ENCODE results near the gene KLK2.

Gene KLK2

DNA sequence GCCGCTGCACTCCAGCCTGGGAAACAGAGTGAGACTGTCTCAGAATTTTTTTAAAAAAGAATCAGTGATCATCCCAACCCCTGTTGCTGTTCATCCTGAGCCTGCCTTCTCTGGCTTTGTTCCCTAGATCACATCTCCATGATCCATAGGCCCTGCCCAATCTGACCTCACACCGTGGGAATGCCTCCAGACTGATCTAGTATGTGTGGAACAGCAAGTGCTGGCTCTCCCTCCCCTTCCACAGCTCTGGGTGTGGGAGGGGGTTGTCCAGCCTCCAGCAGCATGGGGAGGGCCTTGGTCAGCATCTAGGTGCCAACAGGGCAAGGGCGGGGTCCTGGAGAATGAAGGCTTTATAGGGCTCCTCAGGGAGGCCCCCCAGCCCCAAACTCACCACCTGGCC is at the start of gene KLK2:
Gene KLK2, plus strand, starts transcription at position 384 of the 400 bp plus-strand sequence. CDS start 35 bp downstream, outside the sequence.
- no peak for FAIRE-seq

- no peak for FAIRE-seq
Measured at GRCh38 chr19:50826492-50827240, 46.6 kb upstream of the KLK2 start.

DNA sequence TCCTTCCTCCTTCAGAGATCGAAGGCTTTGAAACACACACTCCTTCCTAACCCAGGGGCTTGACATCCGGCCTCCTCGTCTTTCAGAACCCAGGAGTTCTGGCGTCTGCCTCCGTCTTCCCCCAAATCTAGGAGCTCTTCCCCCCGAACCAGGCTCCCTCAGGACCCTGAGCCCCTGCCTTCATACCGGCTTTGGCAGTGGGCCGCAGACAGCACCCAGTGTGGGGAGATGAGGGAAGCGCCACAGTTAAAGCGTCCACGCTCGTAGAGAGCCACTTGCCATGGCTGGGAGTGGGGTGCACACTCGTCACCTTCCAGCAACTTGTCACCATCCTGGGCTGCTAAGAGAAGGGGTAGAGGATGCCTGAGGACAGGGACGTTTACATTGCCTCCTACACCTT is 45.8 kb upstream of the KLK2 start:
- FAIRE-seq = no peak

DNA sequence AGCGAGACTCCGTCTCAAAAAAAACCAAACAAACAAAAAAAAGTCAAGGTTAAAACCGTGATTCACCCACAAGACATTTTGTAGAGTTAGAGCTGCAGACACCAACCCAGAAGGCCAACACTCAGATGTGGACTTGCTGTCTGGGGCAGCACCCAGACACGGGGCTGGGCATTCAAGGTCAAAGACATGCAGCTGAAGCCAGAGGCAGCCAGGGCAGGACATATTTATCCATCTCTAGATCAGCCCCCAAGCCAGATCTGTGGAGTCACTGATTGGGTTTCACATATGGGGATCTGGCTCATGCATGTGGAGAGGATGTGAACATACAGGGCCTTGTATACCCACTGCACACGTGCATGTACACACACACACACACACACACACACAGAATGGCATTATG is 43.4 kb upstream of the KLK2 start:
- no peak for FAIRE-seq

GRCh38 chr19:50830266-50831025 is 42.8 kb upstream of the KLK2 start:
- FAIRE-seq = no peak

DNA sequence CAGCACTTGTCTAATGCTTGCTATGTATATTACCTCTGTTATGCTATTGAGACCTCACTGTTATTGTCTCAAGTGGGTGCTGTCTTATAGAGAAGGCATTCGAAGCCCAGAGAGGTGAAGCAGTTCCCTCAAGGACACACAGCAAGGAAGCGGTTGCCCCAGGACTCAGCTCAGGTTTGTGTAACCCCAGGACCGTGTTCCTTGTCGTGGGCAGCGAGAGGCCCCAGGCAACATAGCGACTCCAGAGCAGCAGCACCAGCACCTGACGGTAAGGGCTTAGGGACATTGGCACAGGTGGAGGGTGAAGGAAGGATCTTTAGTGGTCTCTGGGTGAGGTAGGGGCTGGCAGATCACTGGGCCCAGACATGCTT is 42.2 kb upstream of the KLK2 start:
- FAIRE-seq = no peak

- no peak for FAIRE-seq
Measured at GRCh38 chr19:50832666-50833065, 40.6 kb upstream of the KLK2 start.

GRCh38 chr19:50833117-50833801 is 40.0 kb upstream of the KLK2 start, which contains the start of gene KLK15:
TSS of gene KLK15 (minus strand) at chr19:50833574. CDS start at chr19:50831492, 2,082 bp downstream.
- FAIRE-seq = no peak

DNA sequence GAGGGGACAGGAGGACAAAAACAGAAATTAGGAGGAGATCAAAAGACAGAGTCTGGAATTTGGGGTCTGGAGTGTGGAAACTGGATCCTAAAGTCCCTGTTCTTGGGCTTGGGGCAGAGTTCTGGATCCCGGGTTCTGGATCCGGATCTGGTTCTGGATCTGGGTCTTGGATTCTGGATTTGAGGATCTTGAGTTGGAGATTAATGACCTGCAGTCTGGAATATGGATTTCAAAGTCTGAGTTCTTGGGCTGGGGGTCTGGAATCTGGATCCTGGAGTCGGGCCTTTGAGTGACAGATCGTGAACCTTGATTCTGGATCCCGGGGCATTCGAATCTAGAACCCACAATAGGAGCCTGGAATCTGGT is 39.5 kb upstream of the KLK2 start:
- no peak for FAIRE-seq

- FAIRE-seq = no peak
Measured at GRCh38 chr19:50835103-50835784, 38.0 kb upstream of the KLK2 start.

- FAIRE-seq = no peak
Measured at GRCh38 chr19:50835785-50836542, 37.3 kb upstream of the KLK2 start.

DNA sequence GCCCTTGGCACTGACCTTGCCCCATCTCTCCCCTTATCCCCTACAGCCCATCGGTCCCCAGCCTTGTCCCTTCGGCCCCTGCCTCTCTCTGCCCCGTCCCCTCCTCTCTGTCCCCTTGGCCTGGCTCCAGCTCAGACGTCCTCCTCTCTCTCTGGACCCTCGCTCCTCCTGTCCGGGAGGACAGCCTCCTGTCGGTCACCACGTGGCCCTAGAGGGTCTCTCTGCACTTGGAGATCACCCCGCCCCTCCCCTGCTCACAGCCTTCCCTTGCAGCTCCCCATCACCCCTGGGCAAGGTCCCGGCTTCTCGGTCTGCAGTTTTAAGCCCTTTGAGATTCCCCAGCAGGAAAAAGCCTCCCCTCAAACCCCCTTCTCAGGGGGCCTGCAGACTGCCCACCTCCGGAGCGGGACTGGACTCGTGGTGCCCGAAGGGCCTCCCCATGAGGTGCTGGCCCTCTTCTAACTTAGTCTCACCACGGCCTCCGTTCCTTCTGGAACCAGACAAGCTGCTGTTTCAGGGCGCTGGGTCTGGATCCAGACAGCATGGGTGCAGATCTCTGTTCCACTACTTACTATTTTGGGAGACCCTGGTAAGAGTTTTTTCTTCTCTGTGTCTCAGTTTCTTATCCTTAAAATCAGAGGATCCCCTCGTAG is 36.6 kb upstream of the KLK2 start:
- FAIRE-seq = no peak

GRCh38 chr19:50837300-50837699 is 35.9 kb upstream of the KLK2 start:
- FAIRE-seq = no peak

DNA sequence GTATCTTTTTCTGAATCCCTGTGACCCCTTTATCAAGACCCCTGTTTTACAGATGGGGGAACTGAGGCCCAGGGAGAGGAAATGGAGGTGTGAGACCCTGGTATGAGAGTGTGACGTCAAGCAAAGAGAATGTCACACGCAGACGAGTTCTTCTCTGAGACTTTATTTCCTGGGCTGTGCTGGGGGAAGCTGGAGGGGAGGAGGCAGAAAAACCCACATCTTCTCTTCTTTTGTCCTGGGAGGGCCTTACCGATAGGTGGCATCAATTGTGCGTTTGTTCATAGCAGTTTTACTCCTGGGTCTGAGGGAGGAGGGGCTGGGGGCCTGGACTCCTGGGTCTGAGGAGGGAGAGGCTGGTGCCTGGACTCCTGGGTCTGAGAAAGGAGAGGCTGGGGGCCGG is 35.0 kb upstream of the KLK2 start:
- FAIRE-seq = no peak

DNA sequence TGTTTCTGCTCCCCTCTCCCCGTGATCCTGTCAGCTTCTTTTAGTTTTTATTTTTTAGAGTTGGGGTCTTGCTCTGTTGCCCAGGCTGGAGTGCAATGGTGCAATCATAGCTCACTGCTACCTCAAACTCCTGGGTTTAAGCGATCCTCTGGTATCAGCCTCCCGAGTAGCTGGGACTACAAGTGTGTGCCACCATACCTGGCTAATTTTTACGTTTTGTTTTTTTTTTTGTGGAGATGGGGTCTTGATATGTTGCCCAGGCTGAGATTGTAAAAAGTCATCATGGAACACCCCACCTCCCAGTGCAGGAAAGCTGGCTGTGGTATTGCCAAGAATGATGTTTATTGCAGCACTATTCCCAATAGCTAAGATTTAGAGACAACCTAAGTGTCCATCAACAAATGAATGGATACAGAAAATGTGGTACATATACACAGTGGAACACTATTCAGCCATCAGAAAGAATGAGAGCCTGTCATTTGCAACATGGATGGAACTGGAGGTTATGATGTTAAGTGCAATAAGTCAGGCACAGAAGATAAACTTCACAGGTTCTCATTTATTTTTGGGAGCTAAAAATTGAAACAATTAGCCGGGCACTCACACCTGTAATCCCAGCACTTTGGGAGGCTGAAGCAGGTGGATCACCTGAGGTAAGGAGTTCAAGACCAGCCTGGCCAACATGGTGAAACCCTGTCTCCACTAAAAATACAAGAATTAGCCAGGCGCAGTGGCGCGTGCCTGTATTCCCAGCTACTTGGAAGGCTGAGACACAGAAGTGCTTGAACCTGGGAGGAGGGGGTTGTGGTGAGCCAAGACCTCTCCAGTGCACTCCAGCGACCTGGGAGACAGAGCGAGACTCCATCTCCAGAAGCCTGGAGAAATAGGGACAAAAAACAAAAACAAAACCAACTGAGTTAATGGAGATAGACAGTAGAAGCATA is 33.3 kb upstream of the KLK2 start:
- no peak for FAIRE-seq

DNA sequence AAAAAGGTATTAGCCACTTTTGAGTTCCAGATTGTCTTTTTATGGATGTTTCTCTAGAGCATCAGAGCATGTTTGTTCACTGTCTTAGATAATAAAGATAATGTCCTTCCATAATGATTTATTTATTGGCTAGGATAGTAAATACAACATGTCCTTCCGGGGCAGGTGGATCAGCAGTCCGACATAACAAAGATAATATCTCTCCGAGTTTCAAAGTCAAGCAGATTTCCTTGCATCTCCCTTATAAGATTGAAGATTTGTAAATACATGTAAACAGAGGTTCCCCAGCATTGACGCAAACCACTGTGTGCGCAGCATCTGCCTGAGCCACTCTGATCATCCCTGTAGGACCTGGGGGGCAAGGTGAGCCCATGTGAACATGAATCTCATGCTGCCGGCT is 31.1 kb upstream of the KLK2 start:
- no peak for FAIRE-seq

- FAIRE-seq = no peak
Measured at GRCh38 chr19:50843205-50843604, 30.0 kb upstream of the KLK2 start.

GRCh38 chr19:50843701-50844221 is 29.5 kb upstream of the KLK2 start:
- FAIRE-seq = no peak

GRCh38 chr19:50844296-50844935 is 28.8 kb upstream of the KLK2 start:
- no peak for FAIRE-seq

DNA sequence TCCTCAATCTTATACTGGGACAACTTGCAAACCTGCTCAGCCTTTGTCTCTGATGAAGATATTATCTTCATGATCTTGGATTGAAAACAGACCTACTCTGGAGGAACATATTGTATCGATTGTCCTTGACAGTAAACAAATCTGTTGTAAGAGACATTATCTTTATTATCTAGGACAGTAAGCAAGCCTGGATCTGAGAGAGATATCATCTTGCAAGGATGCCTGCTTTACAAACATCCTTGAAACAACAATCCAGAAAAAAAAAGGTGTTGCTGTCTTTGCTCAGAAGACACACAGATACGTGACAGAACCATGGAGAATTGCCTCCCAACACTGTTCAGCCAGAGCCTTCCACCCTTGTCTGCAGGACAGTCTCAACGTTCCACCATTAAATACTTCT is 22.5 kb upstream of the KLK2 start:
- no peak for FAIRE-seq
